CD4-positive, alpha-beta T cell treated with Interleukin-21 for 1 hour (primary cell): ENCODE measurements around the gene PRDM4.

Experiments
- DNase-seq: peaks from one replicate; pipeline ENCODE4 v3.0.0-alpha.2; 2020

The PRDM4 gene, protein sequence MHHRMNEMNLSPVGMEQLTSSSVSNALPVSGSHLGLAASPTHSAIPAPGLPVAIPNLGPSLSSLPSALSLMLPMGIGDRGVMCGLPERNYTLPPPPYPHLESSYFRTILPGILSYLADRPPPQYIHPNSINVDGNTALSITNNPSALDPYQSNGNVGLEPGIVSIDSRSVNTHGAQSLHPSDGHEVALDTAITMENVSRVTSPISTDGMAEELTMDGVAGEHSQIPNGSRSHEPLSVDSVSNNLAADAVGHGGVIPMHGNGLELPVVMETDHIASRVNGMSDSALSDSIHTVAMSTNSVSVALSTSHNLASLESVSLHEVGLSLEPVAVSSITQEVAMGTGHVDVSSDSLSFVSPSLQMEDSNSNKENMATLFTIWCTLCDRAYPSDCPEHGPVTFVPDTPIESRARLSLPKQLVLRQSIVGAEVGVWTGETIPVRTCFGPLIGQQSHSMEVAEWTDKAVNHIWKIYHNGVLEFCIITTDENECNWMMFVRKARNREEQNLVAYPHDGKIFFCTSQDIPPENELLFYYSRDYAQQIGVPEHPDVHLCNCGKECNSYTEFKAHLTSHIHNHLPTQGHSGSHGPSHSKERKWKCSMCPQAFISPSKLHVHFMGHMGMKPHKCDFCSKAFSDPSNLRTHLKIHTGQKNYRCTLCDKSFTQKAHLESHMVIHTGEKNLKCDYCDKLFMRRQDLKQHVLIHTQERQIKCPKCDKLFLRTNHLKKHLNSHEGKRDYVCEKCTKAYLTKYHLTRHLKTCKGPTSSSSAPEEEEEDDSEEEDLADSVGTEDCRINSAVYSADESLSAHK

DNA sequence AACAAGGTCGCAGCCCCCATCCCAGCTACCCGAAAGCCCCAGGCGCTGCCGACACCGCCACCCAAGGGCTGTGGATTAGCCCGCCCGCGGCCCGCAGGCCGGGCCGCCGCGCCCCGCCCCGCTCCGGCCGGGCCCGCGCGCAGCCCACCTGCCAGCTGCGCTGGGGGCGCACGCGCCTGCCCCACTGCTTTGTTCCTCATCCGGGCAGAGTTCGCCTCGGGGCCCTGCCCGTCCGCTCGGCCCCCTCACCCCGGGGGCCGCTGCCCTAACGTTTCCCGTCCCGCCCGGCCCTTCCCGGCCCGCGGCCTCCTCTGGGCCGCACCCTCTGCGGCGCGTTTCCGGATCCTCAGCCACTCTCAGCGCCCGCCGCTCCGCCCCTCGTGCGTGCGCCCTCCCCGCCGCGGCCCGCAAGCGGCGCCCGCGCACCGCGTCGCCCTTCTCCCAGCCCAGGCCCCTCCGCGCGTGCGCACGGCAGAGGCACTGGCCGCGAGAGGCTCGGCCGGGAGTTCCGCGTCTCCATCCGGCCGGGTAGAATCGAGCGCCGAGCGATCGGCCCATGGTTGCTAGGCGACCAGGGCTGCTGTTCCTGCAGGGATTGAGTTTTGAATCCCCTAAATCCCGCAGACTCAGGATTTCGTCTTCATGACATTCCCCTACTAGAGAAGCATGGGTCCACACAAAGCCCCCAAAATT lies at the start of gene PRDM4:
Gene PRDM4 (minus strand): TSS at position 329 of the 693 bp plus-strand sequence. CDS start 622 bp downstream, outside the sequence.
- DNase-seq, result peak; percentile 93

DNA sequence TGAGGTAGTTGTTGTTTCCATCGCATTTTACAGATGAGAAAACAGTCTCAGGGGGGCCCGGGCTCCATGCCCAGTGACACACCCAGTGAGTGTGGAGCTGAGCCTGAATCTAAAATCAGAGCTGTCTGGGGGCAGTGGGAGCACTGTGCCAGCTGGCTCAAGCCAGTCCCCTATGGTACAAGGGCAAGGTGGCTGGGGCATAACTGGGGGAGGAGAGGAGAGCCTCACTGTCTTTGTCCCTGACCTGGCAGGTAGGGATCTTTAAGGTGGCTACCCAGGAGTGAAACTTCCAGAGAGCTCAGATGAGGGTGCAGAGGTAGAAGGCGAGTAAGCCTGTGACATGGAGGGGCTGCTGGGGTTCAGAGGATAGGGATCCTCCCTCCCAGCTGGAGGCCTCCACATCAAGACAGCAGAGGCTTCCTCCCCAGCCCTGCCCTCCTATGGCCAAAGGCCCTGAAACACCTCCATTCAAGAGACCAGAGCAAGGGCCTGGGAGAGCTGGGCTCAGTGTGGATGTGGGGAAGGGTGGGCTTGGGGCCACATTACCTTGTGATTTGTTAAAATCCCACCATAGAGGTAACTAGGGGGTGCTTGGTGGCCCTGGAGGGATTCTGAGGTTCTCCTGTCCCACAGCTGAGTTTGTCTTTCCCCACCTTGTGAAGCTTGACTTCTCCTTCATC lies 46.7 kb upstream of the PRDM4 start:
- DNase-seq, result no peak

DNA sequence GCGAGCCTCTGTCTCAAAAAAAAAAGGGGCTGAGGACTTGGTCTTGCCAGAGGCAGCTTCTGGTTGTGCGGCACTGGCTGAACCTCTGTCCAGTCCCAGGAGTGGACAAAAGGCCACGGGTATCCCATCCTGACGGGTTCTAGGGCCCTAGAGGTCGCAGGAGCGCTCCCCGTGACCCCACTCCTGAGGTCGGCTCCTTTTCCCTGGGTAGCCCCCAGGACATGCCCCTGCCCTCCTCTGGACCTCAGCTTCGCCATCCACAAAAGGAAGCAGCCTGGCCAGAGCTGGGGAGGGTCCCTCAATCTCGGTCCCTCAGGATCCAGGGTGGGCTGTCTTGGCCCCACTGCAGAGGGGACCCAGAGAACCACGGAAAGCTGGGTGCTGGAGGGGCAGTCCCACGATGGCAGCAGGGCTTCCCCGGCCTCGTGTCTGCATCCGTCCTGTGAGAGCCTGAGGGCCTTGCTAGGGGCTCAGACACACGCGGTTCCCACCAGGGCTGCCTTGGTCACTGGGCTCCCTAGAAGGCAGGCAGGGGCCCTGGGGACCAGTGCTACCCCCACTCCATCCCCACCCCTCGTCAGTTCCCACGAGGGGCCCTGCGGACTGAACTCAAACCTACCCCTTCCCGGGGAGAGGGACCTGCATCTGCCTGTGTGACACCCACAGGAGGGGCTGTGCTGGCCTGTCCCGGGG lies 44.7 kb upstream of the PRDM4 start:
- no peak for DNase-seq

DNA sequence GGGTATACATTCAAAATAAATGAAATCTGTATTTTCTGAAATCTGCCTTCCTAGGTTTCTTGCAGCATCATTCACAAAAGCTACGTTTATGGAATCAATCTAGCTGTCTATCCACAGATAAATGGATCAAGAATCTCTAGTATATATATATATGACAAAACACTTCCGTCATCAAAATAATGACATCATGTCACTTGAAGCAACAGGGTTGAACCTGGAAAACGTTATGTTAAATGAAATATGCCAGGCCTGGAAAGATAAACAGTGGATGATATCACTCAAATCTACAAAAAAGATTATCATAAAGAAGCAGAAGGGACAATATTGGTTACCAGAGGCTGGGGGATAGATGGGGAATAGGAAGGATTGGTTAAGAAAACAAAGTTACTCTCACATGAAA lies 42.2 kb upstream of the PRDM4 start:
- no peak for DNase-seq

DNA sequence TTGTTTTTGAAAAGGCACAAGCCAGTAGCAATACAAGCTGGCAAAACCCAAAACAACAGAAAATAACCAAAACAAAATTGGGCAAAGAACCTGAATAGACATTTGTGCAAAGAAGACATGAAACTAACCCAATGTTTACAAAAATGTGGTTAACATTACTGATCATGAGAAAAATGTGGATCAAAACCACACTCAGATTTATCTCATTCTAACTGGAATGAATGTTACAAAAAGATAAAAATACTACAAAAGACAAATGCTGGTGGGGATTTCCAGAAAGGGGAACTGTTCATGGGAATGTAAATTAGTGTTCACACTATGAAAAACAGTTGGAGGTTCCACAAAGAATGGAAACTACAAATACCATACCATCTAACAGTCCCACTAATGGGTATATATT lies 40.2 kb upstream of the PRDM4 start:
- DNase-seq, result no peak

DNA sequence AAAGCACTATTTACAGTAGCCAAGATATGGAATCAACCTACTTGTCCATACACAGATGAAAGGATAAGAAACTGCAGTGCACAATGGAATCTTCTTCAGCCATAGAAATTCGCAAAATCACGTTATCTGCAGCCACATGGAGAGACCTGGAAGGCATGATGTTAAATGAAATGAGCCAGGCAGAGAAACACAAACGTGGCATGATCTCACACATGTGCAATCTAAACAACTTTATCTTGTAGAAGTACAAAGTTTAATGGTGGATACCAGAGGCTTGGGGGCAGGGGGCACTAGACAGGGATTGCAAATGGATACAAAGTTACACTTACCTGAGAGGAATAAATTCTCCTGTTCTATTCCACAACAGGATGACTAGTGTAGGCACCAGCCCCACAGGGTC lies 37.6 kb upstream of the PRDM4 start:
- no peak for DNase-seq

DNA sequence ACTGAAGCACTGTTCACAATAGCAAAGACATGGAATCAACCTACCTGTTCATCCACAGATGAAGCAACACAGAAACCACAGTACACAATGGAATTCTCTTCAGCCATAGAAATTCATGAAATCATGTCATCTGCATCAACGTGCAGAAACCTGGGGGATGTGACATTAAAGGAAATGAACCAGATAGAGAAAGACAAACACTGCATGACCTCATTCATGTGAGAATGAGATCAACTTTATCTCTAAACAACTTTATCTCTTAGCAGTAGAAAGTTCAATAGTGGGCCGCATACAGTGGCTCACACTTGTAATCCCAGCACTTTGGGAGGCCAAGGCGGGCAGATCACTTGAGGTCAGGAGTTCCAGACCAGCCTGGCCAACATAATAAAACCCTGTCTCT lies 33.5 kb upstream of the PRDM4 start:
- DNase-seq, result no peak

DNA sequence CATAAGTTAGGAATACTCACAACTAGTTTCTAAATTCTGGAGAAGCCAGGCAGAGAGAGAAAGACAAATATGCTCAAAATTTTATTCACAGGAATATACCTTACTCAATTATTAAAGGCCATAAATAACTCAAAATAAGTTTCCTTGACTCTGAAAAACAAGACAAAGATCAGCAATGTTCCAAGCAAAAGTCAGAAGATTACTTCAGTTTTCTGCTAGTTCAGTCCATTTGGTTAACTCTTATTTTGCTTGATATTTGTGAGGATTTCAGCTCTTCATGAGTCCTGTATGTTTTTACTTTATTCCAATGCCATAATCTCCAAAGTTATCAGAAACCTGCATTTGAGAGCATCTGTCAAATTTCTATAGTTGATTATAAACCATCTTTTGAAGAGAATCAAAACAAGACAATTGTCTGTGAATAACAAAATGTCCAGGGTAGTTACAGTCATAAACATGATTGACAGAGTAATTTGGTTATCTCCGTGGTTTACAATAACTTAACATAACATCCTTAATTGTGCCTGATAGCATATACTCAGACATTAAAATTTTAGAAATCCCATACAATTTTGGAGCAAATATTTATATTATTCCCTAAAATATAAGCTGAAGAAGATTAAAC lies 30.6 kb upstream of the PRDM4 start:
- no peak for DNase-seq

DNA sequence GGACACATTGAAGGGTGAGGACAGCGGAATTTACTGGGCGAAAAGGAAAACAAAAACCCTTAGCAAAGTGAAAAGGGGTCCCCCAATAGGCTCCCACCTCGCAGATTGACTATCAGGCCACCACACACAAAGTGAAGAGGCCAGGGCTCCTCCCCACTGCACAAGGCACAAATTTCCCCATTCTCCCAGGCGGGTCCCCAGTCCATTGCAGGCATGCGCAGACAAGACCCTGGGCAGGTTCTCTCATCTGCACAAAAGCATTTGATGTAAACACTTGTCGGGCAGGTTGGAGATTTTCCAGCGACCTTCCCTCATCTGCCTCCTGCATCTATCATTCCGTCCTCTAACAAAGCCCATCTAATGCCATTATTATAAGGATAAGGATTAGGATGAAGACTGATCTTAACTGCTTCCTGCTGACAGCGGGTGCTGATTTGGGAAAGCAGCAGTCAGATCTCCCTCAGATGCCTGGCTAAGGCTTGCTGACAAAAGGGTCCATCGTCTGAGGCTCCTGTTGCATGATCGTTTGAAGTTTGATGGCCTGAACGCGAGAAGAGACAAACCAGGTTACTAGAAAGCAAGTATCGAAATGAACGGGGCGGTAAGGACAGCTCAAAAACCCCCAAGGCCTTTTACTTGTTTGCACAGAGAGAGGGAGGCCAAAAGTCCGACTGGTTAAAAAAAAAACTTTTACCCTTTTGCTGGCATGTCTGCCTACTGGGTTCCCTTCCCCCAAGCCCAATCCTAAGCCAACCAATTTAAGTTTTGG lies 27.9 kb upstream of the PRDM4 start:
- DNase-seq, result no peak

DNA sequence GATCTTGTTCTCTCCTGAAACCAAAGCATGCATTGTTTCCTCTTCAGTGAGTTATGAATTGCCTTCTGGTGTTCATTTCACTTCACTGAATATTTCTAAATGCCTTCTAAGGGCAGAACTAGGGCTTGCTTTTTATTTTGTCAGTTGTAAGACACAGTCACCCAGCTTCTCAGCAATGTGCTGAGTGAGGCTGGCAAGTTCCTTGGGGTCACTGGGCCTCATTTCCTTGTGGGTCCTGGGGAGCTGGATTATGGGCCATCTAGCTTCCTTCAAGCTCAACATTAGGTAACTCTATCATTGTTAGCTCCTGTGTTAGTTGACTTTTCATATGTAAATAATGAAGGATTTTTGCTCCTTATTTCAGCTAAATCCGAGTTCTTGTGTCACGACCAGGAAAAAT lies 27.3 kb upstream of the PRDM4 start:
- DNase-seq, result no peak

DNA sequence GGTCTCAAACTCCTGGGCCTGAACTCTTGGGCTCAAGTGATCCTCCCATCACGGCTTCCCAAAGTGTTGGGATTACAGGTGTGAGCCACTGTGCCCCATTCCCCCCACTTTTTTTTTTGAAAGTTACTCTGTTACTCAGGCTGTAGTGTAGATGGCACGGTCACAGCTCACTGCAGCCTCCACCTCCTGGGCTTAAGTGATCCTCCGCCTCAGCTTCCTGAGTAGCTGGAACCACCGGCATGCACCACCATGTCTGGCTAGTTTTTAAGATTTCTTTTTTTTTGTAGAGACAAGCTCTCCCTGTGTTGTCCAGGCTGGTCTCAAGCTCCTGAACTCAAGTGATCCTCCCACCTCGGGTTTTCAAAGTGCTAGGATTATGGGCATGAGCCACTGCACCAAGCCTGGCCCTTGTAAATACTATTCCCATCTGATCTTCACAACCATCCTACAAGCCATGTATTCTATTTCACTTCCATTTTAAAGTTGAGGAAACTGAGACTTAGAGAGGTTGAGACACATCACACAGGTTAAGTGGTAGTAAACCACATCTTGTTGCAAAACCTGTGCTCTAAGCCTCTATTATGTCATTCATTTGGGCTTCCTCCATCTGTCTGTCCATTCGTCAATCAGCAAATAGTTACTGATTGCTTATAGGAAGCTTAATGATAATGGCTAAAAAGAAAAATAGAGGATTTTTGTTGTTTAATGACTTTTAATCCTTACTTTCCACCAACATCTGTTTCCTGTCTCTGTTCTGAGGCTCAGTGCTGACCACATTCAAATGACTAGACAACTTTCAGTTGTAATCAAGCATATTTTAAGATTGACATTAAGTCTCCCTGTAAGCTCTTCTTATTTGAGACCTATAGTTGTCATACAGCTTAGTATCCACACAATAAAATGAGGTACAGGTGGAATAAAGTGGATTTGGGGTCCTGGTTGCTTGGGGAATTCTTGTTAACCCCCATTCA lies 22.8 kb upstream of the PRDM4 start:
- DNase-seq, result no peak

DNA sequence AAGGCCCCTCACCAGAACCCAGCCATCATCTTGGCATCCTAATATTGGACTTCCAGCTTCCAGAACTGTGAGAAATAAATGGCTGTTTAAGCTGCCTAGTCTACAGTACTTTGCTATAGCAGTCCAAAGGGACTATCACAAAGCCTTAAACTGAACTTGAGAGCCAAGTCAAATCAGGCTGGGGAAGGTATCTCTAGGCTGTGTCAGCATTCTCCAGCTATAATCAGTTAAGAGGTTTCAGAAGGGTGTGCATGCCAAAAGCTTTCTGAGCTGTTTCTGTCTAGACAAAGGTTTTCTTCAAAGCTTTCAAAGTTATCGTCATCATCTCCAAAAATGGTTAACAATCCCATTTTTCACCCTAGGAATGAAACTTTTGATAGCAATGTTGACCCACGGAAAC lies 21.1 kb upstream of the PRDM4 start:
- DNase-seq, result no peak

DNA sequence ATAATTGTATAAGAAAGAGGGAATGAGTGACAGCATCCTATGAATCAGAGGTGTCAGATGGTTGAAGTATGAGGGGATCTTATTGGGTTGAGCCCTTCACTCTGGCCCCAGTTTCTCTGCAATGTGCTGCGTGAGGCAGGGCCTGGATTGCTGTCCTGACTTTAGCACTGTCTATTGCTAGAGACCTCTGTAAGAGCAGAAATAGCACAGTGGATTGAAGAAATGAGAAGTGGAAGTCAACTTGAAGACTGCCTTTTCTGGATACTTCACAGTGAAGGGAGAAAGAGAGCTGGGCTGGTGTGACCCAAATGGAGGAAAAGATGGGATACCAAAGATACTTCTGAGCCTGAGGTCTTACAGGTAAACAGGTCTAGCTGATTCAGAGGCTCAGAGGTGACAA lies 19.4 kb upstream of the PRDM4 start:
- no peak for DNase-seq

DNA sequence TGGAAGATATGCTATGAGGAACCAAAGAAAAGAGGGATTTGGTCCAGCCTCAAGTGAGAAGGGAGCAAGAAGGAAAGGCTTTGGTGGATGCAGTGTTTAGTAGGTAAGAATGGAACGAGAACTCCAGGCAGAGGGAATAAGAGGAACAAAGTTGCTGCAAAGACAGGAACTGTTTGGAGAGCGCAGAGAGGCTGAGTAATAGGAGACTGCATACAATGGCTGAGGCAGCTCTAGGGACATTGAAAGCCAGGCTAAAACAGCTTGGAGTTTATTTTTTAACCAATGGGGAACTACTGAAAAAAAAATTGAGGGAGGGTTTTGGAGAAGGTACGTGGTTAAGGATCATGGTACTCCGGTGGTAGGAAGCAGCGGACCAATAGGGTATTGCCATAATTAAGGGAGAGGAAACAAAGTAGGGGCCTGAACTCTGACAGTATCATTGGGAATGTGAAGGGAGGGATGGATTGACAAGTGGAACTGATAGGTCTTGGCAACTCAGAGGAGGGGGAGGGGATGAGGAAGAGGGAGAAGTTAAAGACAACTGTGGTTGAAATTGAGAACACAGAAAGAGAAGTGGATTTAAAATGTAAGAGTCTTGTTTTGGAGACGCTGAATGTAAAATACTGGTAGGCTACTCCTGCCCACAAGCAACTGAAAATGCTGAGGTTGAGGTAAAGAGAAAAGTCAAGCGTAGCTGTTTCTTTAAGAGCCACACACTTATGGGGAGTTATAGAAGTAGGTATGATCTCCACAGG lies 18.3 kb upstream of the PRDM4 start:
- no peak for DNase-seq

DNA sequence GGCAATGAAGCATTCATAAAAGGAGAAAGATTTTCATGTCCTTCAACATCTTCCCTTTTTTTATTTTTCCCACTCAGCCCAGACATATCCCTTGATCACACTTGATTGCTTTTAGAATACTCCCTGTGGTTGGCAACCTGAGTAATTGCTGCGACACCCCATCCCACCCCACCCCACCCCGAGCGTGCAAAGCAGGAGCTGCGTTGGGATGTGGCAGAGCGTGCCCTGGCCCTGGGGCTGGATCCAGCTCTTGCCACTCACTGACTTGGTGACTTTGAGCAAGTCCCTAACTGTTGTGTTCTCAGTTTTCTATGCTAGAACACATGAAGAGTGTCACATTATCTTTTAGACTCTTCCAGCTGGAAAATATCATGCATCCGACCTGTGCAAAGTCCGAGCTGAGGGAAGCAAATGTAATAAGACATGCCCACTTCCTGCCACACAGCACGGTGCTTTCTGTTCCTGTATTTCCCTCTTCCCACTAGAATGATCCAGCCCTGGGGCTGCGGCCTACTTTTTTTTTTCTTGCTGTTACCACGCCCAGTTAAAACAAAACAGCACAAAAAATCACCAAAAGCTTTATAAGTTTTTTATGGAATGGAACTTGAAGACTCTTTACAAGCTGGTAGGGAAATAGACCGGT lies 17.6 kb upstream of the PRDM4 start:
- no peak for DNase-seq

DNA sequence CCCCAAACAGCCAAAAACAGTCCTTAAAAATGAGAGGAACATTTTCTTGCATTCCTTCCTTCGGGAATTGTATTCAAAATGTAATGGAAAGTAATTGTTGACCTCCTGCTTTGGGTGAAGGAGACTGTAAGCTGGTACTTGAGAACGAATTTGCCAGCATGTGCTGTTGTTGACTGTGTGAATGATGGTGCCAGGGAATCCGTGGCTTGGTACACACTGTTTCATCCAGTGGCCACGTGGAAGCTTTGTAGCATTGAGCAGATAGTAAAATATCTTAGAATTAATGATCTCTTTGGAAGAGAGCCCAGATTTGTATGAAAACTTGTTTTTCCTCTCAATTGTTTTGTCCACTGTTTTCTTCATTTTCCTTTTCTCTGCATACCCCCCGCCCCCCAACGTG lies 15.2 kb upstream of the PRDM4 start:
- no peak for DNase-seq

DNA sequence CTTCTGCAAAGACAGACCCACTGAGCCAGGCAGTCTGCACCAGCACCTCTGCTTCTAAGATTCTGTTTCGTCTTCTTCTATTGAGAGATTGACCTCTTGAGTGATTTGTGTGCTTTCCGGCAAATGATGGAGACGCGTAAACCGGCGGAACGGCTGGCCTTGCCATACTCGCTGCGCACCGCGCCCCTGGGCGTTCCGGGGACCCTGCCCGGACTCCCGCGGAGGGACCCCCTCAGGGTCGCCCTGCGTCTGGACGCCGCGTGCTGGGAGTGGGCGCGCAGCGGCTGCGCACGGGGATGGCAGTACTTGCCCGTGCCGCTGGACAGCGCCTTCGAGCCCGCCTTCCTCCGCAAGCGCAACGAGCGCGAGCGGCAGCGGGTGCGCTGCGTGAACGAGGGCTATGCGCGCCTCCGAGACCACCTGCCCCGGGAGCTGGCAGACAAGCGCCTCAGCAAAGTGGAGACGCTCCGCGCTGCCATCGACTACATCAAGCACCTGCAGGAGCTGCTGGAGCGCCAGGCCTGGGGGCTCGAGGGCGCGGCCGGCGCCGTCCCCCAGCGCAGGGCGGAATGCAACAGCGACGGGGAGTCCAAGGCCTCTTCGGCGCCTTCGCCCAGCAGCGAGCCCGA lies 14.3 kb upstream of the PRDM4 start:
- no peak for DNase-seq
